Femur (tissue), 1 donor: Measurements from ENCODE around the gene TYROBP.
"Not testable (repeated sequence)": the region's sequence is repeated elsewhere in the genome, so short reads cannot be mapped to it uniquely, and the experiment has no call there.

ENCODE experiments used
- DNase-seq: peaks from one replicate; pipeline ENCODE4 v3.0.0-alpha.2; 2017

Gene TYROBP

GRCh38 chr19:35908010-35908441, at the start of gene TYROBP:
TSS of gene TYROBP (minus strand) at chr19:35908295. CDS start at chr19:35908228, 67 bp downstream.
- DNase-seq = no peak

GRCh38 chr19:35957411-35957810, 49.3 kb upstream of the TYROBP start:
- not testable (repeated sequence) for DNase-seq

GRCh38 chr19:35955881-35956634, 48.0 kb upstream of the TYROBP start:
- DNase-seq = no peak

GRCh38 chr19:35949131-35949530, 41.0 kb upstream of the TYROBP start:
- DNase-seq = no peak

- no peak for DNase-seq
These were observed 38.1 kb upstream of the TYROBP start for GRCh38 chr19:35946203-35946602.

GRCh38 chr19:35945121-35945790, 37.2 kb upstream of the TYROBP start:
- DNase-seq = no peak

GRCh38 chr19:35944556-35944955, 36.5 kb upstream of the TYROBP start:
- no peak for DNase-seq

GRCh38 chr19:35943321-35944301, 35.5 kb upstream of the TYROBP start:
- no peak for DNase-seq

- DNase-seq = no peak
These were observed 34.1 kb upstream of the TYROBP start for GRCh38 chr19:35942235-35942634.

- DNase-seq = no peak
These were observed 32.7 kb upstream of the TYROBP start for GRCh38 chr19:35940839-35941238.

- no peak for DNase-seq
These were observed 32.1 kb upstream of the TYROBP start for GRCh38 chr19:35940078-35940775.

GRCh38 chr19:35939307-35940077, 31.4 kb upstream of the TYROBP start:
- no peak for DNase-seq

- DNase-seq = no peak
These were observed 30.5 kb upstream of the TYROBP start for GRCh38 chr19:35938282-35939224.

- DNase-seq = no peak
These were observed 29.5 kb upstream of the TYROBP start for GRCh38 chr19:35937345-35938281.

GRCh38 chr19:35936738-35937268, 28.7 kb upstream of the TYROBP start:
- DNase-seq = no peak

GRCh38 chr19:35935911-35936737, 28.0 kb upstream of the TYROBP start, which contains the start of gene LRFN3:
TSS of gene LRFN3 (plus strand) at chr19:35936374. CDS start at chr19:35939426, 3,052 bp downstream.
- DNase-seq = peak; percentile 79

- DNase-seq = no peak
These were observed 24.3 kb upstream of the TYROBP start for GRCh38 chr19:35932291-35932936.

- no peak for DNase-seq
These were observed 23.7 kb upstream of the TYROBP start for GRCh38 chr19:35931874-35932202.
